Measurements from ENCODE around the gene KMT2A.

KMT2A gene

DNA sequence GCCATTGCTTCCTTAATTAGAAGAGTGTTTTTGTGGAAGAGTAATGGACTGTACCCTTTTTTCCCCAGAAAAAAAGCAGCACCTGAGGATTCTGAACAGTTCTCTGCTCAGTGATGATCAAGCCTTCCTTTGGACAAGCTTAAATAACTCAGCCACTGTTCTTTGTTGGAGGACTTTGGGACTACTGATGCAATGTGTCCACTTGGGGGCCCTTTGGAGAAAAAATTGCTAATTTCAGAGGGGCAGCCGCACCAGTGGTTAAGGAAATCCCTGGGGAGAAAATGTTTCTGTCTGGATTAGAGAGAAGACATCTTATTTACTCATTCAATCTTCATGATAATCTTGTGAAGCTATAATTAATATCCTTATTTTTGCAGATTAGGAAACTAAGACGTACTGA is 5.3 kb upstream of the KMT2A start:
- H2AFZ ChIP-seq (ENCODE audit: low read length): no peak overlapping the region
- TF ChIP-seq, protein P1, sequence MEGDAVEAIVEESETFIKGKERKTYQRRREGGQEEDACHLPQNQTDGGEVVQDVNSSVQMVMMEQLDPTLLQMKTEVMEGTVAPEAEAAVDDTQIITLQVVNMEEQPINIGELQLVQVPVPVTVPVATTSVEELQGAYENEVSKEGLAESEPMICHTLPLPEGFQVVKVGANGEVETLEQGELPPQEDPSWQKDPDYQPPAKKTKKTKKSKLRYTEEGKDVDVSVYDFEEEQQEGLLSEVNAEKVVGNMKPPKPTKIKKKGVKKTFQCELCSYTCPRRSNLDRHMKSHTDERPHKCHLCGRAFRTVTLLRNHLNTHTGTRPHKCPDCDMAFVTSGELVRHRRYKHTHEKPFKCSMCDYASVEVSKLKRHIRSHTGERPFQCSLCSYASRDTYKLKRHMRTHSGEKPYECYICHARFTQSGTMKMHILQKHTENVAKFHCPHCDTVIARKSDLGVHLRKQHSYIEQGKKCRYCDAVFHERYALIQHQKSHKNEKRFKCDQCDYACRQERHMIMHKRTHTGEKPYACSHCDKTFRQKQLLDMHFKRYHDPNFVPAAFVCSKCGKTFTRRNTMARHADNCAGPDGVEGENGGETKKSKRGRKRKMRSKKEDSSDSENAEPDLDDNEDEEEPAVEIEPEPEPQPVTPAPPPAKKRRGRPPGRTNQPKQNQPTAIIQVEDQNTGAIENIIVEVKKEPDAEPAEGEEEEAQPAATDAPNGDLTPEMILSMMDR (conservative IDR thresholded peaks at IDR 0.05; ENCODE audit: low read length): peak; percentile 48
- no peak for TF ChIP-seq EZH2phosphoT487 (IDR thresholded peaks at IDR 0.05; ENCODE audit: borderline replicate concordance)
- H3K9ac ChIP-seq (ENCODE audit: low read depth, low read length, poor library complexity, severe bottlenecking): no peak overlapping the region
- no peaks in the 10 kb centered on the region for H3K9me3 ChIP-seq (ENCODE audit: insufficient read depth, low read depth, low read length)
- H3K4me2 ChIP-seq (ENCODE audit: low read depth, low read length, poor library complexity, severe bottlenecking): no peak overlapping the region
- H3K4me1 ChIP-seq (ENCODE audit: insufficient read depth, low read length, poor library complexity, severe bottlenecking): peaks cover 25% of the 10 kb centered on the region
- no peaks in the 10 kb centered on the region for H3K79me2 ChIP-seq (ENCODE audit: insufficient read depth, low read length)
- H3K9me2 ChIP-seq (replicated peaks; ENCODE audit: low read depth, low read length): no peaks in the 10 kb centered on the region
- no peak overlapping the region for H3K4me3 ChIP-seq (ENCODE audit: low read length, poor library complexity, severe bottlenecking)
- H3K27me3 ChIP-seq (ENCODE audit: insufficient read depth, low read length, poor library complexity, severe bottlenecking): no peaks in the 10 kb centered on the region
- H4K20me1 ChIP-seq (ENCODE audit: insufficient read depth, low read length, poor library complexity, severe bottlenecking): no peaks in the 10 kb centered on the region
- H3F3A ChIP-seq (ENCODE audit: low read depth): peaks cover 4% of the 10 kb centered on the region; the same call in 1 of the 2 replicates
- H3K36me3 ChIP-seq (ENCODE audit: insufficient read depth, low read length): no peaks in the 10 kb centered on the region

DNA sequence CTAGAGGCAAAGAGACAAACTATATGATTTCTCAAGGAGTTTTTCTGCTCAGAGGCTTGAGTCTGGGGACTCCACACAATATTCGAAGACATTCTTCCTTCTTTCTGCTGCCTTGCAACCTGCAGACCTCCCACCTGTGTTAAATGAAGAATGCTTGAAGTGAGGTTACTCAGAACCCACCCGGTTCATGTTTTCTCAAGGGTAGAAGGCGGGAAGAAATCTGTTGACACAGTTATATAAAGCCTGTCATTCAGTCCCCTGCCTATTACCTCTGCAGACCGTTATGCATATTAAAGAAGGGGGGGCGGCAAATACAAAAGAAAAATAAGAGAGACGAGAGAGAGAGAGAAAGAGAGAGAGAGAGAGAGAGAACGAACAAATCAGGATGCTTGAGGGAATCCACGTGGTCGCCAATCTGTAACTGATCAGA is 2.2 kb upstream of the KMT2A start:
- H3K79me2 ChIP-seq (ENCODE audit: insufficient read depth, low read length): peaks cover 26% of the 10 kb centered on the region
- H3K27me3 ChIP-seq (ENCODE audit: insufficient read depth, low read length, poor library complexity, severe bottlenecking): no peaks in the 10 kb centered on the region
- H3K4me1 ChIP-seq (ENCODE audit: insufficient read depth, low read length, poor library complexity, severe bottlenecking): peaks cover 14% of the 10 kb centered on the region
- H3K4me3 ChIP-seq (ENCODE audit: low read length, poor library complexity, severe bottlenecking): peak overlapping the region; percentile 92
- H4K20me1 ChIP-seq (ENCODE audit: insufficient read depth, low read length, poor library complexity, severe bottlenecking): peaks cover 21% of the 10 kb centered on the region
- H3K9me3 ChIP-seq (ENCODE audit: insufficient read depth, low read depth, low read length): no peaks in the 10 kb centered on the region
- peak overlapping the region; percentile 89 for H2AFZ ChIP-seq (ENCODE audit: low read length)
- H3F3A ChIP-seq (ENCODE audit: low read depth): peaks cover 10% of the 10 kb centered on the region; the same call in 1 of the 2 replicates
- TF ChIP-seq, protein P1 (conservative IDR thresholded peaks at IDR 0.05; ENCODE audit: low read length): no peak
- no peak for TF ChIP-seq EZH2phosphoT487 (IDR thresholded peaks at IDR 0.05; ENCODE audit: borderline replicate concordance)
- peak overlapping the region; percentile 98 for H3K4me2 ChIP-seq (ENCODE audit: low read depth, low read length, poor library complexity, severe bottlenecking)
- no peaks in the 10 kb centered on the region for H3K36me3 ChIP-seq (ENCODE audit: insufficient read depth, low read length)
- H3K9ac ChIP-seq (ENCODE audit: low read depth, low read length, poor library complexity, severe bottlenecking): peak overlapping the region; percentile 94
- H3K9me2 ChIP-seq (replicated peaks; ENCODE audit: low read depth, low read length): no peaks in the 10 kb centered on the region

DNA sequence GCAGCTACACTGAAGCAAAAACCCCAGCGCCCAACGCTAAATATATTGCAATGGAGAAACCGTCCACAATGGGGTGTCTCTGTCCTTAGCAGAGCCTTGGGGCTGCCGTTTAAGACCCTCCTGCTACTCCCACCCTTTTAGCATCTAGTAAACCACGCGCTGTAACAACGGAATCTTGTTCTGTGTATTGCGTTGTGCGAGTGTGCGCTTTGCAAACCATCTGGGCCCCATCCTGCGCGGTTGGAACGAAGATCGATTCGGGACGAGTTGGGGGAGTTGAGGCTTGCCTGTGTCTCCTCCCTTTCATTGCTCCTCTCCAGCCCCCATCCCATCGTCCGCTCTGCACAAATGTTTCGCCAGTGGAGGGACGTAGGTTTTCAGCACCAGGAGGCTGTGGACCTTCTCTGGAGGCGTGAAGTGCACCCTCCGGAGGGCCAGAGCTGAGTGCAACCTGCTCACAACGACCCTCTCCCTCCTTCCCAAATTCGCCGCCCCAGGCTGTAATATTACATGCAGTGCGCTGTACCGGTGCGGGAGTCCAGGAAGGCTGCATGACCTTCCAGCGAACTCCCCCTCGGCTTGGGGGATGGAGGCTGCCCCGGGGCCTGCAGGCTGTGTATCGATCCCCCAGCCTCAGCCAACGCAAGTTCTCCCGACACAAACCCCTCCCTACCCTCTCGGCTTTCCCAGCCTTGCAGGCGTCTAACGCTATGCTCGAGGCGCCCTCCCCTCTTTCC is 1.6 kb upstream of the KMT2A start:
- peak overlapping the region; percentile 98 for H3K4me2 ChIP-seq (ENCODE audit: low read depth, low read length, poor library complexity, severe bottlenecking)
- TF ChIP-seq, protein P1 (conservative IDR thresholded peaks at IDR 0.05; ENCODE audit: low read length): peak; percentile 18; the same call in 1 of the 2 replicates
- TF ChIP-seq EZH2phosphoT487 (IDR thresholded peaks at IDR 0.05; ENCODE audit: borderline replicate concordance): no peak
- H3K27me3 ChIP-seq (ENCODE audit: insufficient read depth, low read length, poor library complexity, severe bottlenecking): no peaks in the 10 kb centered on the region
- H3K79me2 ChIP-seq (ENCODE audit: insufficient read depth, low read length): peaks cover 32% of the 10 kb centered on the region
- no peaks in the 10 kb centered on the region for H3K36me3 ChIP-seq (ENCODE audit: insufficient read depth, low read length)
- H3K9me2 ChIP-seq (replicated peaks; ENCODE audit: low read depth, low read length): no peaks in the 10 kb centered on the region
- peaks cover 27% of the 10 kb centered on the region for H4K20me1 ChIP-seq (ENCODE audit: insufficient read depth, low read length, poor library complexity, severe bottlenecking)
- peaks cover 20% of the 10 kb centered on the region for H3K4me1 ChIP-seq (ENCODE audit: insufficient read depth, low read length, poor library complexity, severe bottlenecking)
- H3K9me3 ChIP-seq (ENCODE audit: insufficient read depth, low read depth, low read length): no peaks in the 10 kb centered on the region
- peak overlapping the region; percentile 92 for H3K4me3 ChIP-seq (ENCODE audit: low read length, poor library complexity, severe bottlenecking)
- peak overlapping the region; percentile 94 for H3K9ac ChIP-seq (ENCODE audit: low read depth, low read length, poor library complexity, severe bottlenecking)
- H2AFZ ChIP-seq (ENCODE audit: low read length): peak overlapping the region; percentile 89
- peaks cover 10% of the 10 kb centered on the region; the same call in 1 of the 2 replicates for H3F3A ChIP-seq (ENCODE audit: low read depth)

All from Loucy (cell line).